Measurements from ENCODE around the gene IGSF9.

- TF ChIP-seq, protein P1, sequence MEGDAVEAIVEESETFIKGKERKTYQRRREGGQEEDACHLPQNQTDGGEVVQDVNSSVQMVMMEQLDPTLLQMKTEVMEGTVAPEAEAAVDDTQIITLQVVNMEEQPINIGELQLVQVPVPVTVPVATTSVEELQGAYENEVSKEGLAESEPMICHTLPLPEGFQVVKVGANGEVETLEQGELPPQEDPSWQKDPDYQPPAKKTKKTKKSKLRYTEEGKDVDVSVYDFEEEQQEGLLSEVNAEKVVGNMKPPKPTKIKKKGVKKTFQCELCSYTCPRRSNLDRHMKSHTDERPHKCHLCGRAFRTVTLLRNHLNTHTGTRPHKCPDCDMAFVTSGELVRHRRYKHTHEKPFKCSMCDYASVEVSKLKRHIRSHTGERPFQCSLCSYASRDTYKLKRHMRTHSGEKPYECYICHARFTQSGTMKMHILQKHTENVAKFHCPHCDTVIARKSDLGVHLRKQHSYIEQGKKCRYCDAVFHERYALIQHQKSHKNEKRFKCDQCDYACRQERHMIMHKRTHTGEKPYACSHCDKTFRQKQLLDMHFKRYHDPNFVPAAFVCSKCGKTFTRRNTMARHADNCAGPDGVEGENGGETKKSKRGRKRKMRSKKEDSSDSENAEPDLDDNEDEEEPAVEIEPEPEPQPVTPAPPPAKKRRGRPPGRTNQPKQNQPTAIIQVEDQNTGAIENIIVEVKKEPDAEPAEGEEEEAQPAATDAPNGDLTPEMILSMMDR (IDR thresholded peaks at IDR 0.05; ENCODE audit: poor library complexity, severe bottlenecking) = no peak
- TF ChIP-seq RAD21 (conservative IDR thresholded peaks at IDR 0.05) = no peak
- TF ChIP-seq POLR2AphosphoS5 (IDR thresholded peaks at IDR 0.05) = no peak
Observed at GRCh38 chr1:159934136-159935039, 11.0 kb downstream of the IGSF9 start.

Measured in neural cell (in vitro differentiated cells).